ENCODE results near the gene CDKN2B-AS1.

- no peak for TF ChIP-seq EZH2 (IDR thresholded peaks at IDR 0.05; ENCODE audit: insufficient read depth, poor library complexity, severe bottlenecking)
- TF ChIP-seq EZH2phosphoT487 (IDR thresholded peaks at IDR 0.05; ENCODE audit: insufficient read depth, low read depth): no peak
Observed at GRCh38 chr9:22064957-22065356, 70.4 kb downstream of the CDKN2B-AS1 start.

Measured in GM23248 (cell line).